GM18907 (cell line): ENCODE results near the gene PCDHB16.
"Not testable (repeated sequence)": the region's sequence is repeated elsewhere in the genome, so short reads cannot be mapped to it uniquely, and the experiment has no call there.

Experiments used
- ATAC-seq: cut with Tn5 transposase; IDR thresholded peaks from one replicate; pipeline ENCODE4 v1.9.1; 2021; ENCODE audit warnings: mild to moderate bottlenecking, moderate library complexity; ENCODE audit not compliant: unreplicated experiment

Gene PCDHB16

DNA sequence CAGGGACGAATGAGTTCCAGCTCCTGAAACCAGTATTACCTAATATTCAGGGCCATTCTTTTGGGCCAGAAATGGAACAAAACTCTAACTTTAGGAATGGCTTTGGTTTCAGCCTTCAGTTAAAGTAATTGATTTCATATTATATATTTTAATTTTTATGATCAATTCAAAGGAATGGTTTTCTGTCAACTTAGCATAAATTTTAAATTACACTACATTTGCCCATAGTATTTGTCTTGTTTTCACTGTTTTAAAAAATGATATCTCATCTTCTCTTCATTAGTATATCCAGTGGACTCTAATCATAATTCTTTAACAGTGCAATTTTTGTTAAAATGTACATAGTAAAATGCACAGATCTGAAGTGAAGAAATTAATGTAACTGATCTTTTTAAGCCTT lies 1.9 kb upstream of the PCDHB16 start:
- ATAC-seq: no peak

DNA sequence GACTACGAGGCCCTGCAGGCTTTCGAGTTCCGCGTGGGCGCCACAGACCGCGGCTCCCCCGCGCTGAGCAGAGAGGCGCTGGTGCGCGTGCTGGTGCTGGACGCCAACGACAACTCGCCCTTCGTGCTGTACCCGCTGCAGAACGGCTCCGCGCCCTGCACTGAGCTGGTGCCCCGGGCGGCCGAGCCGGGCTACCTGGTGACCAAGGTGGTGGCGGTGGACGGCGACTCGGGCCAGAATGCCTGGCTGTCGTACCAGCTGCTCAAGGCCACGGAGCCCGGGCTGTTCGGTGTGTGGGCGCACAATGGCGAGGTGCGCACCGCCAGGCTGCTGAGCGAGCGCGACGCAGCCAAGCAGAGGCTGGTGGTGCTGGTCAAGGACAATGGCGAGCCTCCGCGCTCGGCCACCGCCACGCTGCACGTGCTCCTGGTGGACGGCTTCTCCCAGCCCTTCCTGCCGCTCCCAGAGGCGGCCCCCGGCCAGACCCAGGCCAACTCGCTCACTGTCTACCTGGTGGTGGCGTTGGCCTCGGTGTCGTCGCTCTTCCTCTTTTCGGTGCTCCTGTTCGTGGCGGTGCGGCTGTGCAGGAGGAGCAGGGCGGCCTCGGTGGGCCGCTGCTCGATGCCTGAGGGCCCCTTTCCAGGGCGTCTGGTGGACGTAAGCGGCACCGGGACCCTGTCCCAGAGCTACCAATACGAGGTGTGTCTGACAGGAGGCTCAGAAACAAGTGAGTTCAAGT lies 2.1 kb downstream of the PCDHB16 start:
- ATAC-seq: not testable (repeated sequence)

DNA sequence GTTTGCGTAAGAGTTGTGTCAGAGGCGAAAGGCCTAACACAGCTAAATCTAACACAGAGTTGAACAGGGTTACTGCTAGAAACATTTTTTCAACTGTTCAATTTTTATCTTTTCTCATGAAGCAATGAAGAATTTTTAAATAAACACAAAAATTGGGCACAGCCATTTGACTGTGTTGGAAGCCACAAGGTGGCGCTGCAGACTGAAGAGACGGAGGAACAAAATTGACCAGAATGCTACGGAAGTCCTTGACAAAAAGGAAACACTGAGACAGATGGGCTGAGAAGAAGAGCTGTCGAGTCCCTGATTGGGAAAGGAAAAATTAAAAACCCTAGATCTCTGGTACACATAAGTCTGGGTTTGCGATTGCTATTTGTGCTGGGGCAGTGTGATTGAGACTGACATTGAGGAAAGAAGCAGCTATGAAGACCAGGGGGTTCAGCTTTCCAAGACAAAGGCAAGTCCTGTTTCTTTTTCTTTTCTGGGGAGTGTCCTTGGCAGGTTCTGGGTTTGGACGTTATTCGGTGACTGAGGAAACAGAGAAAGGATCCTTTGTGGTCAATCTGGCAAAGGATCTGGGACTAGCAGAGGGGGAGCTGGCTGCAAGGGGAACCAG lies 4.8 kb downstream of the PCDHB16 start, which contains the start of gene PCDHB9:
PCDHB9 (plus strand) TSS at position 265 of the 616 bp plus-strand sequence; CDS start at position 423, 158 bp downstream.
- ATAC-seq: no peak

DNA sequence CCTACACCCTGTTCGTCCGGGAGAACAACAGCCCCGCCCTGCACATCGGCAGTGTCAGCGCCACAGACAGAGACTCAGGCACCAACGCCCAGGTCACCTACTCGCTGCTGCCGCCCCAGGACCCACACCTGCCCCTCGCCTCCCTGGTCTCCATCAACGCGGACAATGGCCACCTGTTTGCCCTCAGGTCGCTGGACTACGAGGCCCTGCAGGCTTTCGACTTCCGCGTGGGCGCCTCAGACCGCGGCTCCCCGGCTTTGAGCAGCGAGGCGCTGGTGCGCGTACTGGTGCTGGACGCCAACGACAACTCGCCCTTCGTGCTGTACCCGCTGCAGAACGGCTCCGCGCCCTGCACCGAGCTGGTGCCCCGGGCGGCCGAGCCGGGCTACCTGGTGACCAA lies 6.5 kb downstream of the PCDHB16 start:
- not testable (repeated sequence) for ATAC-seq

DNA sequence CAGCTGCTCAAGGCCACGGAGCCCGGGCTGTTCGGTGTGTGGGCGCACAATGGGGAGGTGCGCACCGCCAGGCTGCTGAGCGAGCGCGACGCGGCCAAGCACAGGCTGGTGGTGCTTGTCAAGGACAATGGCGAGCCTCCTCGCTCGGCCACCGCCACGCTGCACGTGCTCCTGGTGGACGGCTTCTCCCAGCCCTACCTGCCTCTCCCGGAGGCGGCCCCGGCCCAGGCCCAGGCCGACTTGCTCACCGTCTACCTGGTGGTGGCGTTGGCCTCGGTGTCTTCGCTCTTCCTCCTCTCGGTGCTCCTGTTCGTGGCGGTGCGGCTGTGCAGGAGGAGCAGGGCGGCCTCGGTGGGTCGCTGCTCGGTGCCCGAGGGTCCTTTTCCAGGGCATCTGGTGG lies 6.9 kb downstream of the PCDHB16 start:
- not testable (repeated sequence) for ATAC-seq

DNA sequence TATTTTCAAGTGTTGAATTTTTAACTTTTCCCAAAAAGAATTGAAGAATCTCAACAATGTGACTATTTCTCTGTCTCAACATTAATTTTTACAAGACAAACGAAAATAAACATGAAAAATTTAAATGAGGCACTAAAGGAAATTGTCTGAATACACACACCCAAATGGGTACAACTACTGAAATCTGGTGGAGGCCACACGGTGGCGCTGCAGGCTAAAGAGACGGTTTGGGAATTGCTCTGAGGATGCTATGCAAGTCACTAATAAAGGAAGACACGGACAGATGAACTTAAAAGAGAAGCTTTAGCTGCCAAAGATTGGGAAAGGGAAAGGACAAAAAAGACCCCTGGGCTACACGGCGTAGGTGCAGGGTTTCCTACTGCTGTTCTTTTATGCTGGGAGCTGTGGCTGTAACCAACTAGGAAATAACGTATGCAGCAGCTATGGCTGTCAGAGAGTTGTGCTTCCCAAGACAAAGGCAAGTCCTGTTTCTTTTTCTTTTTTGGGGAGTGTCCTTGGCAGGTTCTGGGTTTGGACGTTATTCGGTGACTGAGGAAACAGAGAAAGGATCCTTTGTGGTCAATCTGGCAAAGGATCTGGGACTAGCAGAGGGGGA lies 10.0 kb downstream of the PCDHB16 start, which contains the start of gene PCDHB10:
PCDHB10 (plus strand) TSS at position 244 of the 616 bp plus-strand sequence; CDS start at position 444, 200 bp downstream.
- no peak for ATAC-seq

DNA sequence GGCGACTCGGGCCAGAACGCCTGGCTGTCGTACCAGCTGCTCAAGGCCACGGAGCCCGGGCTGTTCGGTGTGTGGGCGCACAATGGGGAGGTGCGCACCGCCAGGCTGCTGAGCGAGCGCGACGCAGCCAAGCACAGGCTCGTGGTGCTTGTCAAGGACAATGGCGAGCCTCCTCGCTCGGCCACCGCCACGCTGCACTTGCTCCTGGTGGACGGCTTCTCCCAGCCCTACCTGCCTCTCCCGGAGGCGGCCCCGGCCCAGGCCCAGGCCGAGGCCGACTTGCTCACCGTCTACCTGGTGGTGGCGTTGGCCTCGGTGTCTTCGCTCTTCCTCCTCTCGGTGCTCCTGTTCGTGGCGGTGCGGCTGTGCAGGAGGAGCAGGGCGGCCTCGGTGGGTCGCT lies 12.1 kb downstream of the PCDHB16 start:
- not testable (repeated sequence) for ATAC-seq

DNA sequence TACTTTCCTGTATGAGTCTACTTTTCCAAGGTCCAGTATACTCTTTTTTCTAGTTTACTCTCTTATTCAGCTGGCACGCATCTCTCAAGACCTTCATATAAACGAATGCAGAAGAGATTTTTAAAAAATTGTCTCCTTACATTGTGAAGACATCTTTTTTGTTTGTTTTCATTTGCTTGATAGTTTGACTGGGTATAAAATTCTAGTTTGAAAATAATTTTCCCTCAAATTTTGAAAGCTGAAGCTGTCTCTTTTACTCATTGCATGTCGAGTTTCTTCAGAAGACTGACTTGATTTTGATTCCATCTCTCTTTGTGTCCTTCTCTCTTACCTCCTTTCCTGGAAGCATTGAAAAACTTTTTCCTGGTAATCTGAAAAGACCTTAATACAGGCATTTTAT lies 14.2 kb downstream of the PCDHB16 start:
- no peak for ATAC-seq

DNA sequence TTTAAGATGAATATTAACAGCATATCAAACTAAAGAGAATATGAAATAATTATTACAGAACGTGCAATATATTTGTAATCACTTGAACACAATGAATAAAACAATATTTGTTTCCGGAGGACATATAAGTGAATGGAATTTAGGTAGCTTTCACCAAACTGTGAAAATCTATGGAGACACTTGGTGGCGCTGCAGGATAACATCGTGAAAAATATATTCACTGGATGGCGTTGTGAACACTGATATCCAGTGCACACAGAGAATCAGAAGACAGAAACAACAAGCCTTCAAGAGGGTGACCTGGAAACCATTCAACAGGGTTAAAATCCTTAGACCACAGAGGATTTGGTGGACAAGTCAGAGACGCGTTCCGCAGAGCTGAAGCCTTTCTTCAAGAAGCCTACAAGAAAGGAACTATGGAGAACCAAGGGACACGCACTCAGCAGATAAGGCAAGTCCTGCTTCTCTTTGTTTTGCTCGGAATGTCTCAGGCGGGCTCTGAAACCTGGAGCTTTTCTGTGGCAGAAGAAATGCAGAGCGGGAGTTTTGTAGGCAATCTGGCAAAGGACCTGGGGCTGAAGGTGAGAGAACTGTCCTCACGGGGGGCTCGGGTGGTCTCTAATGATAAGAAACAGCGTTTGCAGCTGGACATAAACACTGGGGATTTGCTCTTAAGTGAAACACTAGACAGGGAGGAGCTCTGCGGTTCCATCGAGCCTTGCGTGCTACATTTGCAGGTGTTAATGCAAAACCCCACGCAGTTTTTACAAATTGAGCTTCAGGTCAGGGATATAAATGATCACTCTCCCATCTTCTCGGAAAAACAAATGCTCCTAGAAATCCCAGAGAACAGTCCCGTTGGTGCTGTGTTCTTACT lies 17.4 kb downstream of the PCDHB16 start, which contains the start of gene PCDHB11:
PCDHB11 (plus strand) TSS at position 269 of the 877 bp plus-strand sequence; CDS start at position 417, 148 bp downstream.
- ATAC-seq: no peak

DNA sequence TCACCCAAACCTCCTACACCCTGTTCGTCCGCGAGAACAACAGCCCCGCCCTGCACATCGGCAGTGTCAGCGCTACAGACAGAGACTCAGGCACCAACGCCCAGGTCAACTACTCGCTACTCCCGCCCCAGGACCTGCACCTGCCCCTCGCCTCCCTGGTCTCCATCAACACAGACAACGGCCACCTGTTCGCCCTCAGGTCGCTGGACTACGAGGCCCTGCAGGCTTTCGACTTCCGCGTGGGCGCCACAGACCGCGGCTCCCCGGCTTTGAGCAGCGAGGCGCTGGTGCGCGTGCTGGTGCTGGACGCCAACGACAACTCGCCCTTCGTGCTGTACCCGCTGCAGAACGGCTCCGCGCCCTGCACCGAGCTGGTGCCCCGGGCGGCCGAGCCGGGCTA lies 18.9 kb downstream of the PCDHB16 start:
- ATAC-seq: not testable (repeated sequence)

DNA sequence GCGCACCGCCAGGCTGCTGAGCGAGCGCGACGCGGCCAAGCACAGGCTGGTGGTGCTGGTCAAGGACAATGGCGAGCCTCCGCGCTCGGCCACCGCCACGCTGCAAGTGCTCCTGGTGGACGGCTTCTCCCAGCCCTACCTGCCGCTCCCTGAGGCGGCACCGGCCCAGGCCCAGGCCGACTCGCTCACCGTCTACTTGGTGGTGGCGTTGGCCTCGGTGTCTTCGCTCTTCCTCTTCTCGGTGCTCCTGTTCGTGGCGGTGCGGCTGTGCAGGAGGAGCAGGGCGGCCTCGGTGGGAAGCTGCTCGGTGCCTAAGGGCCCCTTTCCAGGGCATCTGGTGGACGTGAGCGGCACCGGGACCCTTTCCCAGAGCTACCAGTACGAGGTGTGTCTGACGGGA lies 19.5 kb downstream of the PCDHB16 start:
- not testable (repeated sequence) for ATAC-seq

DNA sequence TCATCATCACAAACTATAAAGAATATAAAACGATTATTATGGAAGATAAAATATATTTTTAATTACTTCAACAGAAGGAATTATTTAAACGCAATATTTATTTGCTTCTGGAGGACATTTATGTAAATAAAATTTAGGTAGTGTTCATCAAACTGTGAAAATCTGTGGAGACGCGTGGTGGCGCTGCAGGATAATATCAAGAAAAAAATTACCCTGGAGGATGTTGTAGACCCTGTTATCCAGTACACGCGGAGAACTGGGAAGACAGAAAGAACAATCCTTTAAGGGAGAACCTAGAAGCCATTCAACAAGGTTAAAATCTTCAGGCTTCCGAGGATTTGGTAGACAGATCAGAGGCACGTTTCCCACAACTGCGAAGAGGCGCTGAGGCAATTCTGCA lies 26.3 kb downstream of the PCDHB16 start, which contains the start of gene PCDHB12:
PCDHB12 (plus strand) TSS at position 242 of the 400 bp plus-strand sequence. CDS start 189 bp downstream, outside the sequence.
- ATAC-seq: no peak

DNA sequence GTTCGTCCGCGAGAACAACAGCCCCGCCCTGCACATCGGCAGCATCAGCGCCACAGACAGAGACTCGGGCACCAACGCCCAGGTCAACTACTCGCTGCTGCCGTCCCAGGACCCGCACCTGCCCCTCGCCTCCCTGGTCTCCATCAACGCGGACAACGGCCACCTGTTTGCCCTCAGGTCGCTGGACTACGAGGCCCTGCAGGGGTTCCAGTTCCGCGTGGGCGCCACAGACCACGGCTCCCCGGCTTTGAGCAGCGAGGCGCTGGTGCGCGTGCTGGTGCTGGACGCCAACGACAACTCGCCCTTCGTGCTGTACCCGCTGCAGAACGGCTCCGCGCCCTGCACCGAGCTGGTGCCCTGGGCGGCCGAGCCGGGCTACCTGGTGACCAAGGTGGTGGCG lies 28.1 kb downstream of the PCDHB16 start:
- ATAC-seq: not testable (repeated sequence)

DNA sequence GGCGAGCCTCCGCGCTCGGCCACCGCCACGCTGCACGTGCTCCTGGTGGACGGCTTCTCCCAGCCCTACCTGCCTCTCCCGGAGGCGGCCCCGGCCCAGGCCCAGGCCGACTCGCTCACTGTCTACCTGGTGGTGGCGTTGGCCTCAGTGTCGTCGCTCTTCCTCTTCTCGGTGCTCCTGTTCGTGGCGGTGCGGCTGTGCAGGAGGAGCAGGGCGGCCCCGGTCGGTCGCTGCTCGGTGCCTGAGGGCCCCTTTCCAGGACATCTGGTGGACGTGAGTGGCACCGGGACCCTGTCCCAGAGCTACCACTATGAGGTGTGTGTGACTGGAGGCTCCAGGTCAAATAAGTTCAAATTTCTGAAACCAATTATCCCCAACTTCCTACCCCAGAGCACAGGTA lies 28.7 kb downstream of the PCDHB16 start:
- ATAC-seq: not testable (repeated sequence)

DNA sequence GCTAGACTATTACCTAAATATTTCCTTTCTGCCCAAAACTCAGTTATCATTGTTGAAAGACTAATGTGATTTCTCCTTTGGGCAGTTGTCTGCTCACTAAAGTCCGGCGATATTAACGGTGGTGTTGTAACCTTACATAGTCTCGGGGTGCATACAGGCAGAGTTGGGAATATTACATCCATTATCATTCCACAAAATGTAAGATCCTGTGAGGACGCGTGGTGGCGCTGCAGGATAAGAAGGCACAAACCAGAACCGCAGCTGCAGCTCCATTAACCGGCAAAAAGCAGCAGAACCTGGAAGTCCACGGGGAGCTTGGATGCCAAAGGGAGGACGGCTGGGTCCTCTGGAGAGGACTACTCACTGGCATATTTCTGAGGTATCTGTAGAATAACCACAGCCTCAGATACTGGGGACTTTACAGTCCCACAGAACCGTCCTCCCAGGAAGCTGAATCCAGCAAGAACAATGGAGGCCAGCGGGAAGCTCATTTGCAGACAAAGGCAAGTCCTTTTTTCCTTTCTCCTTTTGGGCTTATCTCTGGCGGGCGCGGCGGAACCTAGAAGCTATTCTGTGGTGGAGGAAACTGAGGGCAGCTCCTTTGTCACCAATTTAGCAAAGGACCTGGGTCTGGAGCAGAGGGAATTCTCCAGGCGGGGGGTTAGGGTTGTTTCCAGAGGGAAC lies 31.6 kb downstream of the PCDHB16 start, which contains the start of gene PCDHB13:
PCDHB13 (plus strand) TSS at position 264 of the 684 bp plus-strand sequence; CDS start at position 469, 205 bp downstream.
- not testable (repeated sequence) for ATAC-seq

DNA sequence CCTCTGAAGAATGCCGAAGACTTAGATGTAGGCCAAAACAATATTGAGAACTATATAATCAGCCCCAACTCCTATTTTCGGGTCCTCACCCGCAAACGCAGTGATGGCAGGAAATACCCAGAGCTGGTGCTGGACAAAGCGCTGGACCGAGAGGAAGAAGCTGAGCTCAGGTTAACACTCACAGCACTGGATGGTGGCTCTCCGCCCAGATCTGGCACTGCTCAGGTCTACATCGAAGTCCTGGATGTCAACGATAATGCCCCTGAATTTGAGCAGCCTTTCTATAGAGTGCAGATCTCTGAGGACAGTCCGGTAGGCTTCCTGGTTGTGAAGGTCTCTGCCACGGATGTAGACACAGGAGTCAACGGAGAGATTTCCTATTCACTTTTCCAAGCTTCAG lies 32.4 kb downstream of the PCDHB16 start:
- ATAC-seq: not testable (repeated sequence)

DNA sequence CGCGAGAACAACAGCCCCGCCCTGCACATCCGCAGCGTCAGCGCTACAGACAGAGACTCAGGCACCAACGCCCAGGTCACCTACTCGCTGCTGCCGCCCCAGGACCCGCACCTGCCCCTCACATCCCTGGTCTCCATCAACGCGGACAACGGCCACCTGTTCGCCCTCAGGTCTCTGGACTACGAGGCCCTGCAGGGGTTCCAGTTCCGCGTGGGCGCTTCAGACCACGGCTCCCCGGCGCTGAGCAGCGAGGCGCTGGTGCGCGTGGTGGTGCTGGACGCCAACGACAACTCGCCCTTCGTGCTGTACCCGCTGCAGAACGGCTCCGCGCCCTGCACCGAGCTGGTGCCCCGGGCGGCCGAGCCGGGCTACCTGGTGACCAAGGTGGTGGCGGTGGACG lies 33.3 kb downstream of the PCDHB16 start:
- ATAC-seq: not testable (repeated sequence)

DNA sequence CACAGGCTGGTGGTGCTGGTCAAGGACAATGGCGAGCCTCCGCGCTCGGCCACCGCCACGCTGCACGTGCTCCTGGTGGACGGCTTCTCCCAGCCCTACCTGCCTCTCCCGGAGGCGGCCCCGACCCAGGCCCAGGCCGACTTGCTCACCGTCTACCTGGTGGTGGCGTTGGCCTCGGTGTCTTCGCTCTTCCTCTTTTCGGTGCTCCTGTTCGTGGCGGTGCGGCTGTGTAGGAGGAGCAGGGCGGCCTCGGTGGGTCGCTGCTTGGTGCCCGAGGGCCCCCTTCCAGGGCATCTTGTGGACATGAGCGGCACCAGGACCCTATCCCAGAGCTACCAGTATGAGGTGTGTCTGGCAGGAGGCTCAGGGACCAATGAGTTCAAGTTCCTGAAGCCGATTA lies 33.8 kb downstream of the PCDHB16 start:
- ATAC-seq: not testable (repeated sequence)

DNA sequence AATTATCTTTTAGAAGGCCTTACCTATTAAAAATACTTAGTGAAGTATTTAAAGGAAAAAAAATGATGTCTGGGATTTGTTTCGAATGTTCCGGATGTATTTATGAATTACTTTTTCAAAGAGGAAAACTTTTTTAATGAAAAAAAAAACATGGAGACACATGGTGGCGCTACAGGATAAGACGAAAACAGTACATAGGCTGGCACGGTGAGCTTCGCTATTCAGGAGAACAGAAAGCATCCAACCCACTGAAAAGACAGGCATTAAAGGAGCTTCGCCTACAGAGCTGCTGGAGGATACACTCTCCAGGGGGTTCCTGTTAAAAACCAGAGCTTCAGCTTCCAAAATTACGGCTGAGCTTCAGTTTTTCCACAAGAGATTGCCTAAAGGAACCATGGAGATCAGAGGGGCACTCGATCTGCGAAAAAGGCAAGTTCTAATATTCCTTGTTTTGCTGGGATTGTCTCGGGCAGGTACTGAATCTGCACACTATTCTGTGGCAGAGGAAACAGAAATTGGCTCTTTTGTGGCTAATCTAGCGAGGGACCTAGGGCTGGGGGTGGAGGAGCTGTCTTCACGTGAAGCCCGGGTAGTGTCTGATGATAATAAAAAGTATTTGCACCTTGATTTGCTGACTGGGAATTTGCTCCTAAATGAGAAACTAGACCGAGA lies 41.1 kb downstream of the PCDHB16 start, which contains the start of gene PCDHB14:
PCDHB14 (plus strand) TSS at position 232 of the 672 bp plus-strand sequence; CDS start at position 395, 163 bp downstream.
- ATAC-seq: no peak
